Naive B cell (primary cell): Measurements from ENCODE around the gene SFT2D3. TPM values are rescaled to one million over a fixed set of nuclear protein-coding genes. Genes with fewer than 3 reads are reported as not detected.

Experiments used
- ATAC-seq, 2 donors: fragments of 150-1000 bp; cut with Tn5 transposase; 2 replicates each; pipeline ENCODE4 v1.10.0; 2021; ENCODE audit warnings: low read depth in 2 of 2, mild to moderate bottlenecking in 2 of 2, moderate library complexity in 2 of 2
- DNase-seq: peaks from one replicate; pipeline ENCODE4 v3.0.0; 2022
- H3K27ac Mint-ChIP-seq, 6 donors: one replicate each; pipeline ENCODE4 v1.8.0; 2020 to 2022; ENCODE audit warnings: mild to moderate bottlenecking in 6 of 6, mixed read lengths in 6 of 6, moderate library complexity in 5 of 6, inconsistent platforms in 2 of 6
- H3K27me3 Mint-ChIP-seq, 3 donors: one replicate each; pipeline ENCODE4 v1.8.0; 2021 to 2022; ENCODE audit warnings: mixed read lengths in 3 of 3, mild to moderate bottlenecking in 1 of 3
- H3K36me3 Mint-ChIP-seq, 2 donors: one replicate each; pipeline ENCODE4 v1.8.0; 2020 to 2022; ENCODE audit warnings: mixed read lengths in 2 of 2, inconsistent platforms in 1 of 2, mild to moderate bottlenecking in 1 of 2
- H3K4me1 Mint-ChIP-seq, 3 donors: one replicate each; pipeline ENCODE4 v1.8.0; 2020 to 2022; ENCODE audit warnings: mixed read lengths in 3 of 3, inconsistent platforms in 1 of 3, mild to moderate bottlenecking in 1 of 3, moderate library complexity in 1 of 3
- H3K4me3 Mint-ChIP-seq, 8 donors: one replicate each; pipeline ENCODE4 v1.8.0; 2020 to 2022; ENCODE audit warnings: mild to moderate bottlenecking in 8 of 8, mixed read lengths in 8 of 8, moderate library complexity in 8 of 8, inconsistent platforms in 2 of 8
- H3K9me3 Mint-ChIP-seq, 7 donors: one replicate each; pipeline ENCODE4 v1.8.0; 2020 to 2022; ENCODE audit warnings: mixed read lengths in 7 of 7, mild to moderate bottlenecking in 5 of 7, inconsistent platforms in 2 of 7, moderate library complexity in 1 of 7
- polyA plus RNA-seq, 6 donors: library from polyadenylated mRNA; unstranded; fragments of 300-500 nt; fragmentation: Illumina TruSeq; gene quantifications; one replicate each; pipeline ENCODE4 v1.2.3, GENCODE V29; 2021; ENCODE audit warnings: low read depth in 6 of 6

Gene SFT2D3, protein sequence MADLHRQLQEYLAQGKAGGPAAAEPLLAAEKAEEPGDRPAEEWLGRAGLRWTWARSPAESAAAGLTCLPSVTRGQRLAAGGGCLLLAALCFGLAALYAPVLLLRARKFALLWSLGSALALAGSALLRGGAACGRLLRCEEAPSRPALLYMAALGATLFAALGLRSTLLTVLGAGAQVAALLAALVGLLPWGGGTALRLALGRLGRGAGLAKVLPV
- polyA plus RNA-seq = 1 to 10 TPM in 3 of 6 donors, under 1 TPM in 2, not detected in 1; 0.28 to 3.0 (median 2.8) TPM

DNA sequence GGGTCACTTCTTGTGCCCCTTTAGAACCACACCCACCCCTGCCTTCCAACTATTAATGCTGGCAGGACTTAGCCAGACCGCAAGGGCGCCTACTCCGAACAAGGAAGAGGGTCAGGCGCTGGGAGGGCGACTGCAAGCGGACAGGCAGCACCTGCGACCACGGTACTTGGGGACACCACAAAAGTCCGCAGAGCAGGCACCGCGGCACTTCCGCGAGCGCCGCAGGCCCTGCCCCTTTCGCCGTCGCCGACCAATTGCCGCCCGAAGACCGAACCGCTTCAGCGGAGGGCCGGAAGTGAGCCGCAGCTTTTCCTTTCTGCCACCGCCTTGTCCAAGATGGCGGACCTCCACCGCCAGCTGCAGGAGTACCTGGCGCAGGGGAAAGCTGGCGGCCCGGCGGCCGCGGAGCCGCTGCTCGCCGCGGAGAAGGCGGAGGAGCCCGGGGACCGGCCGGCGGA, at the start of gene SFT2D3:
SFT2D3 (plus strand) TSS at position 305 of the 458 bp plus-strand sequence; CDS start at position 337, 32 bp downstream.
- peak; percentile 76 for ATAC-seq
- H3K36me3 Mint-ChIP-seq = peaks cover 0 to 11% of the 10 kb centered on the region in 2 donors
- H3K27ac Mint-ChIP-seq = peak within 1 kb of the TSS; percentile 95 to 99 (median 98)
- DNase-seq = peak; percentile 91
- H3K9me3 Mint-ChIP-seq = no peaks in the 10 kb centered on the region
- peak within 1 kb of the TSS; percentile 90 to 98 (median 96) for H3K4me3 Mint-ChIP-seq
- peaks cover 25 to 44% (median 33%) of the 10 kb centered on the region in 3 donors for H3K4me1 Mint-ChIP-seq
- H3K27me3 Mint-ChIP-seq = no peaks in the 10 kb centered on the region

- H3K9me3 Mint-ChIP-seq = no peaks in the 10 kb centered on the region
These were observed 49.2 kb upstream of the SFT2D3 start for GRCh38 chr2:127651971-127652550.

GRCh38 chr2:127652786-127653357, 48.4 kb upstream of the SFT2D3 start:
- peaks cover 43 to 60% (median 55%) of the 10 kb centered on the region in 3 donors for H3K4me1 Mint-ChIP-seq
- no peaks in the 10 kb centered on the region for H3K9me3 Mint-ChIP-seq

More at GRCh38 chr2:127651971-127652550, 49.2 kb upstream of the SFT2D3 start:
- H3K27ac Mint-ChIP-seq = peak overlapping the region in 4 of 6 donors; percentile 16 to 81 (median 62)
- no peak for DNase-seq
- H3K36me3 Mint-ChIP-seq = no peaks in the 10 kb centered on the region
- peaks cover 45 to 68% (median 61%) of the 10 kb centered on the region in 3 donors for H3K4me1 Mint-ChIP-seq
- peak; percentile 34 to 44 for ATAC-seq
- H3K4me3 Mint-ChIP-seq = peak overlapping the region in 5 of 8 donors; percentile 1 to 64 (median 52)
- H3K27me3 Mint-ChIP-seq = no peaks in the 10 kb centered on the region

GRCh38 chr2:127653421-127654083, 47.7 kb upstream of the SFT2D3 start:
- Mint-ChIP-seq H3K9me3 (no peaks in the 10 kb centered on the region), H3K27me3 (no peaks in the 10 kb centered on the region), H3K36me3 (no peaks in the 10 kb centered on the region), H3K27ac (peak overlapping the region in 3 of 6 donors; percentile 59 to 68 (median 67)), H3K4me1 (peaks cover 36 to 54% (median 50%) of the 10 kb centered on the region in 3 donors), H3K4me3 (peak overlapping the region in 1 of 8 donors; percentile 50)
- ATAC-seq (no peak), DNase-seq (no peak)

More at GRCh38 chr2:127652786-127653357, 48.4 kb upstream of the SFT2D3 start:
- Mint-ChIP-seq H3K36me3 (no peaks in the 10 kb centered on the region), H3K27me3 (no peaks in the 10 kb centered on the region), H3K27ac (peak overlapping the region in 4 of 6 donors; percentile 59 to 94 (median 68)), H3K4me3 (peak overlapping the region in 3 of 8 donors; percentile 8 to 63 (median 51))
- ATAC-seq (no peak), DNase-seq (no peak)

DNA sequence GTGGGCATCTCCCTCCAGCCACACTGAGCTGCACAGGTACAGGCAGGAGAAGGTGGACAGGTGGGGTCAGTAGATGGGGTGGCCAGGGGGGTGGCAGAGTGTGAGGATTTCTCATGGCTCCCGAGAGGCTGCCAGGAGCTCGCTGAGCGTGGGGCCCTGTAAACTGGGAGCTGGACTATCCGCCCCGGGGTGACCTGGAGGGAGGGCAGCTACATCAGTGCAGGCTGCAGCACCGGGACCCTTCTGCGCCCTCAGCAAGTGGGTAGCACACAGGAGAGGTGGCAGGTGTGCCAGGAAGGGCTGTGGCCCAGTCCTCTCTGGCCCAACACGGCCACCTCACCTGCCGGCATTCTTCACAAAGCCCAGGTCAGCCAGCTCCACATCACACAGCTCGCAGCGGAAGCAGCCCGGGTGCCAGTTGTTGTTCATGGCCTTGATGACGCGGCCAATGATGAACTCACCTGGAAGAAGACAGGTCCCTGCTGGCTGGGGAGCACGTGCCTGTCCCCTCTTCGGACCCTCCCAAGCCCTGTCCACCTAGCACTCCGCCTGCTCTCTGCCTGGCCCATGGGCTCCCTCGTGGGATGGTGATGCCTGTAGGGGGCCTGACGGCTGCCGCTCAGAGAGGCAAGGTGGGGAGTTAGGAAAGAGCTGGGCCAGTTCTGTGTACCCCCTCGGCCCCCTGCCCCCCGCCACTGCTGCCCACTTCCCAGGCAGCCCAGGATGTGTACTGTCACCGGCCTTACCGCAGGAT, 47.0 kb upstream of the SFT2D3 start:
- Mint-ChIP-seq H3K4me3 (no peak overlapping the region), H3K27ac (no peak overlapping the region), H3K27me3 (peaks cover 0 to 5% (median 0%) of the 10 kb centered on the region in 3 donors), H3K4me1 (peaks cover 30 to 52% (median 43%) of the 10 kb centered on the region in 3 donors), H3K36me3 (no peaks in the 10 kb centered on the region), H3K9me3 (no peaks in the 10 kb centered on the region)
- ATAC-seq (no peak), DNase-seq (no peak)

GRCh38 chr2:127654838-127655175, 46.5 kb upstream of the SFT2D3 start:
- Mint-ChIP-seq H3K4me3 (no peak overlapping the region), H3K36me3 (no peaks in the 10 kb centered on the region), H3K27me3 (peaks cover 0 to 5% (median 0%) of the 10 kb centered on the region in 3 donors), H3K4me1 (peaks cover 28 to 49% (median 39%) of the 10 kb centered on the region in 3 donors), H3K9me3 (peaks cover 0 to under 1% (median 0%) of the 10 kb centered on the region in 7 donors), H3K27ac (no peak overlapping the region)
- no peak for ATAC-seq
- DNase-seq = no peak

GRCh38 chr2:127655209-127656073, 45.9 kb upstream of the SFT2D3 start:
- H3K36me3 Mint-ChIP-seq = no peaks in the 10 kb centered on the region
- H3K4me3 Mint-ChIP-seq = no peak overlapping the region
- peaks cover 26 to 50% (median 37%) of the 10 kb centered on the region in 3 donors for H3K4me1 Mint-ChIP-seq
- peaks cover 0 to 6% (median 0%) of the 10 kb centered on the region in 7 donors for H3K9me3 Mint-ChIP-seq
- ATAC-seq (no peak), DNase-seq (no peak)
- peaks cover 0 to 5% (median 0%) of the 10 kb centered on the region in 3 donors for H3K27me3 Mint-ChIP-seq
- H3K27ac Mint-ChIP-seq = peak overlapping the region in 1 of 6 donors; percentile 24

- DNase-seq = no peak
These were observed 44.6 kb upstream of the SFT2D3 start for GRCh38 chr2:127656569-127657231.

GRCh38 chr2:127657232-127657595, 44.1 kb upstream of the SFT2D3 start:
- no peak for ATAC-seq
- H3K36me3 Mint-ChIP-seq = no peaks in the 10 kb centered on the region
- H3K9me3 Mint-ChIP-seq = peaks cover 0 to 6% (median 0%) of the 10 kb centered on the region in 7 donors

More at GRCh38 chr2:127656569-127657231, 44.6 kb upstream of the SFT2D3 start:
- peaks cover 18 to 39% (median 27%) of the 10 kb centered on the region in 3 donors for H3K4me1 Mint-ChIP-seq
- peaks cover 0 to 6% (median 0%) of the 10 kb centered on the region in 7 donors for H3K9me3 Mint-ChIP-seq
- H3K36me3 Mint-ChIP-seq = no peaks in the 10 kb centered on the region
- H3K4me3 Mint-ChIP-seq = no peak overlapping the region
- peaks cover 0 to 12% (median 11%) of the 10 kb centered on the region in 3 donors for H3K27me3 Mint-ChIP-seq
- ATAC-seq = no peak
- H3K27ac Mint-ChIP-seq = peak overlapping the region in 1 of 6 donors; percentile 57

GRCh38 chr2:127658146-127658545, 43.2 kb upstream of the SFT2D3 start:
- Mint-ChIP-seq H3K27me3 (peaks cover 0 to 21% (median 21%) of the 10 kb centered on the region in 3 donors), H3K4me1 (peaks cover 4 to 24% (median 12%) of the 10 kb centered on the region in 3 donors), H3K27ac (no peak overlapping the region), H3K9me3 (peaks cover 0 to 6% (median 0%) of the 10 kb centered on the region in 7 donors), H3K4me3 (no peak overlapping the region), H3K36me3 (no peaks in the 10 kb centered on the region)
- DNase-seq (no peak), ATAC-seq (no peak)

More at GRCh38 chr2:127657232-127657595, 44.1 kb upstream of the SFT2D3 start:
- Mint-ChIP-seq H3K27me3 (peaks cover 0 to 17% (median 16%) of the 10 kb centered on the region in 3 donors), H3K4me1 (peaks cover 13 to 33% (median 22%) of the 10 kb centered on the region in 3 donors), H3K4me3 (no peak overlapping the region), H3K27ac (no peak overlapping the region)
- DNase-seq = no peak

- H3K4me1 Mint-ChIP-seq = peaks cover 8 to 23% (median 12%) of the 10 kb centered on the region in 3 donors
- H3K36me3 Mint-ChIP-seq = peaks cover 0 to 5% of the 10 kb centered on the region in 2 donors
- no peak for DNase-seq
These were observed 42.5 kb upstream of the SFT2D3 start for GRCh38 chr2:127658641-127659407.

More at GRCh38 chr2:127658641-127659407, 42.5 kb upstream of the SFT2D3 start:
- Mint-ChIP-seq H3K9me3 (peaks cover 0 to 6% (median 0%) of the 10 kb centered on the region in 7 donors), H3K4me3 (no peak overlapping the region), H3K27ac (no peak overlapping the region), H3K27me3 (peaks cover 3 to 28% (median 27%) of the 10 kb centered on the region in 3 donors)
- no peak for ATAC-seq
